Umbilical cord (tissue), 2 donors: ENCODE measurements around the gene HOMER3. TPM values are rescaled to one million over a fixed set of nuclear protein-coding genes. Genes with fewer than 3 reads are reported as not detected.
"Not testable (repeated sequence)": the region's sequence is repeated elsewhere in the genome, so short reads cannot be mapped to it uniquely, and the experiment has no call there.

ENCODE experiments used
- DNase-seq: peaks from one replicate; pipeline ENCODE4 v3.0.0-alpha.2; 2015; ENCODE audit warnings: low spot score
- total RNA-seq: library from RNA; depleted of rRNA; stranded (reverse); fragments of >200 nt; gene quantifications from one replicate; pipeline ENCODE4 v1.2.3, GENCODE V29; 2014; ENCODE audit warnings: low replicate concordance; ENCODE audit not compliant: insufficient read depth

The HOMER3 gene
- total RNA-seq, 1 donor from 2014 or later, result 31.3 TPM

DNA sequence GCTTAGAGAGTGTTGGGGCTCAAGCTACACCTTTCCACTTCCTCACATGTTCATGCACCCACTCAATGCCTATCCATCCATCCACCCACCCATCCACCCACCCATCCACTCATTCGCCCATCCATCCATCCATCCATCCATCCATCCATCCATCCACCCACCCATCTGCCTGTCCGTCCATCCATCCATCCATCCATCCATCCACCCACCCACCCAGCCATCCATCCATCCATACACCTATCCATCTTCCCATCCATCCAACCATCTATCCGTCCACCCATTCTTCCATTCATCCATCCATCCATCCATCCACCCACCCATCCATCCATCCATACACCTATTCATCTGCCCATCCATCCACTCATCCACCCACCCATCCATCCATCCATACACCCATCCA is 13.1 kb upstream of the HOMER3 start:
- DNase-seq, result no peak

DNA sequence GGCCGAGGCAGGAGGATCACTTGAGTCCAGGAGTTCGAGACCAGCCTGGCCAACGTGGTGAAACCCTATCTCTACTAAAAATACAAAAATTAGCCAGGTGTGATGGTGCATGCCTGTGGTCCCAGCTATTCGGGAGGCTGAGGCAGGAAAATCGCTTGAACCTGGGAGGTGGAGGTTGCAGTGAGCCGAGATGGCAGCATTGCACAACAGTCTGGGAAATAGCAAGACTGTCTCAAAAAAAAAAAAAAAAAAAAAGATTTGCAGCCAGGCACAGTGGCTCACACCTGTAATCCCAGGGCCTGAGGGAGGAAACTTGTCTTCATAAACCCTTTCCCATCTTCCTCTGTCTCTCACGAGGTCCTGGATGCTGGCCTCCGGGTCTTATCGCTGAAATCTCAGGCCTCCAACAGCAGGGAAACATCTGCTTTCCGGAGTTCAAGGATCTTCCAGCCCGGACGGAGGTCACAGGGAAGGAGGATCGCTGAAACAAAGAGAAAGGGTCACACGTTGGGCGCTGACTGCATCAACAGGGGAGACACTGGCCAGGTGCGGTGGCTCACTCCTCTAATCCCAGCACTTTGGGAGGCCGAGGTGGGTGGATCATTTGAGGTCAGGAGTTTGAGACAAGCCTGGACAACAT is 11.5 kb upstream of the HOMER3 start:
- not testable (repeated sequence) for DNase-seq

DNA sequence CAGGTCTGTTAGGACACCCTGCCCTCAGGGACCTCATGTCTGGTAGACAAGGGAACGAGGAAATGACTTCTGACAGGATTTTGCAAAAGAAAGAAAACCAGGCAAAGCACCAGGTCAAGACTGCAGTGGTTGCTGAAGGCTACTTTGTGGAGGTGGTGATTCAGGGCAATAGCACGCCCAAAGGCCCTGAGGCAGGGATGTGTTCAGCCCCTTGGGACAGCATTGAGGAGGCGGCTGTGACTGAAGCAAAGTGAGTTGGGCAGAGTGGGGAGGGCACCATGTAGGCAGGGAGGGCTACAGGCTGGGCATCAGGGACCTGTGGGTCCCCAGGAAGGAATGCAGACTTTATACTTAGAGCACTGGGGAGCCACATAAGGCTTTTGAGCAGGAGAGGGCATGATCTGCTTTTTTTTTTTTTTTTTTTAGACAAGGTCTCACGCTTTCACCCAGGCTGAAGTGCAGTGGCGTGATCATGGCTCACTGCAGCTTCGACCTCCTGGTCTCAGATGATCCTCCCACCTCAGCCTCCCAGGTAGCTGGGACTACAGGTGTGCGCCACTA is 10.8 kb upstream of the HOMER3 start:
- DNase-seq, result no peak

DNA sequence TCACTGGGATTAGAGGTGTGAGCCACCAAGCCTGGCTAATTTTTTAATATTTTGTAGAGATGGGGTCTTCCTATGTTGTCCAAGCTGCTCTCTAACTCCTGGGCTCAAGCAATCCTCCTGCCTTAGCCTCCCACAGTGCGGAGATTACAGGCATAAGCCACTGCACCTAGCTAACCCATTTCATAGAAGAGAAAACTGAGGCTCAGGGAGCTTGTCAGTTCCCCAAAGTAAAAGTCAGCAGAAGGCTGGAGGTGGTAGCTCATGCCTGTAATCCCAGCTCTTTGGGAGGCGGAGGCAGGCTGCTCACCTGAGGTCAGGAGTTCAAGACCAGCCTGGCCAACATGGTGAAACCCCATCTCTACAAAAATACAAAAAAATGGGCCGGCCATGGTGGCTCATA is 8.8 kb upstream of the HOMER3 start:
- DNase-seq, result no peak

DNA sequence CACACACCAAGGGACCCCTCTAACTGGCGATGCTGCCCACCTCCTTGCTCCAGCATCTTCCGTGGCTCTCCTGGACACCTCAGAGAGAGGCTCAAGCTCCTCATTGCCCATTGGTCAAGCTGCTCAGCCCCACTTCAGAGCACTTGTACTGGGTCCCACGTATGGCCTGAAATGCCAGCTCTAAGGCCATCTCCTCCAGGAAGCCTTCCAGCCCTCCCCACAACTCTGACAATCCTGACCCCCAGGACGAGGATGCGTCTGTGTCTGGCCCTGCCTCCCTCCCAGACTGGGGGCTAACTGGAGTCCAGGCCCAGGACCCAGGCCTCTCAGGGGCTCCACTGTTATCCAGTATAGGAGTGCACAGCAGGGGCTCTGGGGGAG is 7.9 kb upstream of the HOMER3 start:
- DNase-seq, result no peak

DNA sequence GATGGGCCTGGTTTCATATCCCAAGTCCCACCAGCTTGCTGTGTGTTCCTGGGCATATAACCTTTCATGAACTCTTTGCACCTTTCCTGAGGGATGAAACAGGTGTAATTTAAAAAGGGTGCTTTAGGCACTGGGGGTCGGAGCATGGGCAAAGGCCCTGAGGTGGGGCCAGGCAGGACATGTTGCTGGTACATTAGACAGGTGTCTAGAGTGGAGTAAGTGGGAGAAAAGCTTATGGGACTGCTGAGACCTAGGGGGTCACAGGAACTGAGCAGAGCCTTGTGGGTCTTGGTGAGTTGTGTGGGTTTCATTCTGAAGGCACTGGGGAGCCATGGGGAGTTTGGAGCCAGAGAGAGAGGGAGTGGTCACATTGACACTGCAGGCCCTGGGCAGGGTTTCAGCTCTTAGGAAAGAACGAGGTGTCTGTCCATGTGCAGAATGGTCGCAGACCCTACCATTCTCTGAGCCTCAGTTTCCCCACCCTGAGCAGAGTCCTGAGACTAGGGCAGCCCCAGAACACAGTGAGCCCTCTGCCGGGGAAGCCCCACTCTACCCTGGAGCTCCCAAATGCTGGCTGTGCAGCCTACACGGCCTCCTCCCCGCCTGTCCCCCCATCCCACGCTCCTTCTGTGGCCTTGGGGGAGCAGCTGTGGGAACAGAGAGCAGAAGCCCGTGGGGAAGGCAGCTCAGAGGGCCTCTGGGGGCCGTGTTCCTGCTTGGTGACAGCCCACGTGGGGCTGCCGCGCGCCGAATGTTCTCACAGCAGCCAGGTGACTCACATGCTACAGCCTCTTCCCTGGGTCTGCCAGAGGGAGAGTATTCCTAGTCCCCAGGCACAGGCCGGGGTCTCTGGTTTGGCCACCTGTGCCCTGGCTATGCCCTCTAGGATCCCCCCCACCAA is 7.3 kb upstream of the HOMER3 start:
- DNase-seq, result no peak

DNA sequence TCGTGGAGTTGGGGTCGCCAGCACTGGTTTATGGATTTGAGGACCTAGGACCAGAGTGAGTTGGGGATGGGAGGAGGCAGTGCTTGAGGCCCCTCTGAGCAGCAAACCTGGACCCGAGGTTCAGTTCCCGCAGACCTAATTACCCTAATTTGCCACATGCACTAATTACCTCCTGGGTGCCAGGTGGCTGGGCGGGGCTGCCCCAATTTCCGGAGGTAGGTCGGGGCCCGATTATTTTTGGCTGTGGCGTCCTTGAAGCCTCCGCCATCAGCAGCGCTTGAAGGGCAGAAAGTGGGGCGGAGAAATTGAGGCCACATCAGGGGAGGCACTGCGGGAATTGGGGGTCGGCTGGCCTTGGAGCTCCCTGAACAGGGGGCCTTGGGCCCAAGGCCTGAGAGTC is 5.9 kb upstream of the HOMER3 start:
- no peak for DNase-seq

DNA sequence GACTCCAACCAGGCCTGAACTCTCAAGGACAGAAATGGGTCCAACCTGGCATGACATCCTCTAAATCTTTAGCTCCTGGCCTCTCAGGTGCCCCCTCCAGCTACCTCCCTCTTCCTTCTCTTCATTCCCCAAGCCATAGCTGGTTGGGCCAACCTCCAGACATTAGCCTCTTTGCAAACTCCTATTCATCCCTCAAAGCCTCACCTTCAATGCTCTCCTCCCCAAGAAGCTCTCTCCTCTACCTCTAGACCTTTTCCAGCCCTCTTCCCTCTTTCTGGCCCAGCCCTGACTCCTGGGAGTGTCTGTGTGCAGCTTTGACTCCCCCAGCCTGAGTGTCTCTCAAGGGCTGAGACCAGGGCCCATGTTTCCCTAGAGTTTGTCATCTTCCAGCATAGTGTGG is 5.3 kb upstream of the HOMER3 start:
- DNase-seq, result no peak

DNA sequence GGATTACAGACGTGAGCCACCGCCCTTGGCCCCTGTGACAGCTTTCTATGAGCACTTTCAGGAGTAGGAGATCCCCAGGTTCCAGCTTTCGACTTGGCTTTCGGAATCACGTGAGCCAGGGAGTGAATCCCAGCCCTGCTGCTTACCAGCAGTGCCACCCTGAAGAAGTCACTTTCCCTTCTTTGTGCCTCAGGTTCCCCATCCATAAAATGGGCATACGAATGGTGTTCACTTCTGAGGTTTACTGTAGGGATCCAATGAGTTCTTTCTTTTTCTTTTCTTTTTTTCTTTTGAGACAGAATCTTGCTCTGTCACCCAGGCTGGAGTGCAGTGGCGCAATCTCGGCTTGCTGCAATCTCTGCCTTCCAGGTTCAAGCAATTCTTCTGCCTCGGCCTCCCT is 4.3 kb upstream of the HOMER3 start:
- no peak for DNase-seq

DNA sequence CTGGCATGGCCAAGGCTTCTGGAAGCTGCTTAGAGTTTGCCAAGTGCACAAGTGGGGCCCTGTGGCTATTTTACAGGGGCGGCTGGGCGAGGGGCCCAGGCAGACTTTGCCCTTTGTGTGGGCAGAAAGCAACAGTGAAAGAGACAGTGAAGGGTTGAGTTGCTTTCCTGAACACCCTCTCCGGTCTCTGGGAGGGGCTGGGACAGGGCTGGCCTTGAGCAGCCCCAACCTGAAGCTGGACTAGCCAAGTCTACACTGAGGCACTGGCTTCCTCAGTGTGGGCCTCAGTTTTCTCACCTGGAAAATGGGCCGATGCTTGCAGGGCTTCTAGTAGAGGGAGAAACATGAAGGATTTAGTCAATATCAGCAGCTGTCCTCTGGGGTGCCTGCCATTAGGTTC is 2.4 kb upstream of the HOMER3 start:
- no peak for DNase-seq

DNA sequence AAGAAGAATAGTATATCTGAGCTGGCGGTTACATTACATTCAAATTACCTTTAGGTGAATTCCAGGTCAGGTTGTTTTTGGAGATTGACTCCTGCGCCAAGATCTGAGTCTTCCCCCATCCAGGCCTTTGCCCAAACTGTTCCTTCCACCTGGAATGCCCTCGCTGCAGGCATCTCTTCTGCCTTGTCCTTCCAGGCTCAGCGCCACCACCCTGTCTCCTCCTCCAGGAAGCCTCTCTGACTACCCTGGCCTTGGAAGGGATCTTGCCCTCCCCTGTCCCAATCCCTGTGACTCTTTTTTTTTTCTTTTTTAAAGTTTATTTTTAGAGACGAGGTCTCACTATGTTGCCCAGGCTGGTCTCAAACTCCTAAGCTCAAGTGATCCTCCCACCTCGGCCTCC is 1.7 kb upstream of the HOMER3 start:
- no peak for DNase-seq

DNA sequence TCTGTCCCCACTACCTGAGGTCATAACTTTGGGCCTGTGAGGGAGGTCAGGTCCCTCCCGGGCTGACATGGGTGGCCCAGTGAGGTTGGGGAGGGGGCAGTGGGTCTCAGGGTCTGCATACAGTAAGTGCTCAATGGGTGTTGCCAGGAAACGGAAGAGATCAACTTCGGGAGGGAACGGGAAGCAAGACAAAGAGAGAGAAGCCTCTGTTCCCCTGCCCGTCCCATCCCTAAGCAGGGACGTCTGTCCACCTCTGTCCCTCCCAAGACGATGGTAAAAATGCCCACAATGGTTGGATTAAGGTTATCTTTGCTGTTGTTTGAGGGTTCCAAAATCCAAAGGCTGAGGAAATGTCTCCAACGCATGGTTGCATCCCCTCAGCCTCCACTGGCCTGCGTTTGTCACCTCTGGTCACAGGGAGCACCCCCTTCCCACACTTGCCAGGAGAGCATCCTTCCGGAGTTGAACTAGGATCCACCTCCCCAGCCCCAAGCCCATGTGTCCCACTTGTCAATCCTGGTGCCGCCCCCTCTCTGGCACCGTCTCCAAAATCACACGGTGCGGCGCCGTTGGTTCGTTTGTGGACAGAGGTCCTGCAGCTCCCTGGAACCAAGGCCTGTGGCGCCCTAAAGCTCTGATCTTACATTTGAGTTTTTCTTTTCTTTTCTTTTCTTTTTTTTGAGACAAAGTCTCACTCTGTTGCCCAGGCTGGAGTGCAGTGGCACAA is 774 bp upstream of the HOMER3 start:
- DNase-seq, result no peak

DNA sequence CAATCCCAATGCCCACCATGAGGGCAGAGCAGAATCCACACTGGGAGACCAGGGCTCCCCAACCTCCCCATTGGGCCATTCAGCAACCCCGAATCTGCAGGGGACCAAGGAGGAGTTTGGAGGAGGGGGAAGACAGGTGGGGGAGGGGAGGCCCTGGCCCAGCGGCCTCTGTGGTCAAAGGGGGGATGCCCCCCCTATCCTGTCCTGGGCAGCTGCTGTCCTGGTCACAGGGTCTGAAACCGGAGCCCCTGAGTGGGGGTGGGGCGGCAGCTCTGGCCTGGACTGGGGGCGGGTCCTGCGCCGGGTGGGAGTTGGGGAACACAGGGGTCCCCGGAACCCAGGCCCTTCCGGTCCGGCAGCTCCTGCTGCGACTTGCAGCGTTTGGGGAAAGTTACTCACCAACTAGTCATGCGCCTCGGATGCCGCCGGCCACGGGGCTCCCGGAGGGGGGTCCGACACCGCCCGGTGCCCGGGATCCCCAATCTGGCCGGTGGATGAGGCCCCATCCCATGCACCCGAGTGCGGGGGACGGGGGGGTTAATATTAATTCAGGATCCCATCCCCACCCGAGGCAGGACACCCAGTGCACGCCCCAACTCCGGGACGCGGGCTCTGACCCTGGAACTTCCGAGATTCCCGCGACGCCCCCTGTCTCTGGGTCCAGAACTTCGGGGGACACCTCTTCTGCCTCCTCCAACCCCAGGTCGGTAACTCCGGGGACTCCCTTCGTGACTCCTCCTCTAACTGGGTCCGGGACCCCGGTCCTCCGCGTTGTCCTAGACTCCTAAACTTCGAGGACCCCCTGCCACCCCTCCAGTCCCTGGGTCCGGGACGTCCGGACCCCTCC is 872 bp downstream of the HOMER3 start:
- peak; percentile 49 for DNase-seq

DNA sequence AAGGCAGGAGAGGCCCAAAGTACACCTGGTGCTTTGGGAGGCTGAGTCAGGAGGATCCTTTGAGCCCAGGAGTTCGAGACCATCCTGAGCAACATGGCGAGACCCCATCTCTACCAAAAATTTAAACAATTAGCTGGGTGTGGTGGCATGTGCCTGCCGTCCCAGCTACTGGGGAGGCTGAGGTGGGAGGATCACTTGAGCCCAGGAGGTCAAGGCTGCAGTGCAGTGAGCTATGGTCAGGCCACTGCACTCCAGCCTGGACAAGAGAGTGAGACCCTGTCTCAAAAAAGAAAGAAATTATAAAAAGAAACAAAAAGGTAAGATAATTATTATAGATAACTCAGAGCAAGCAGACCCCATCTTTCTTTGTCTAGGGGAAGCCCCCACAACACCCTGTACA is 1.9 kb downstream of the HOMER3 start:
- DNase-seq, result no peak

DNA sequence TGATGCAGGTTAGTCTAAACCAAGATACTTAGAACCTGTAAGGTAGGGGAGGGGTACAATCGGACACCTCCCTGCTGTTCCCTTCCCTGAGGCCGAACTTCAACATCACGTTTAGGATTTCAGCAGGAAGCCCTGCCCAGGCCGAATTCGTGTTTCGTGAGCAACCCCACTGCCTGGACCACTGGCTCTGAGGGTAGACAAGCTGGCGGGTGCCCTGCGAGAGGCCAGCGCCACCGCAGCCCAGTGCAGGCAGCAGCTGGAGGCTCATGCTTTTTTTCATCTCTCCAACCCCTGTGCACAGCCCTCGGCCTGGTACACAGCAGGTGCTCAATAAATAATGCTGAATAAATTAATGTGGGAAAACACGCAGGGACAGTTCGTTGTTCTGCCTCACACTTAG is 7.7 kb downstream of the HOMER3 start:
- DNase-seq, result no peak

DNA sequence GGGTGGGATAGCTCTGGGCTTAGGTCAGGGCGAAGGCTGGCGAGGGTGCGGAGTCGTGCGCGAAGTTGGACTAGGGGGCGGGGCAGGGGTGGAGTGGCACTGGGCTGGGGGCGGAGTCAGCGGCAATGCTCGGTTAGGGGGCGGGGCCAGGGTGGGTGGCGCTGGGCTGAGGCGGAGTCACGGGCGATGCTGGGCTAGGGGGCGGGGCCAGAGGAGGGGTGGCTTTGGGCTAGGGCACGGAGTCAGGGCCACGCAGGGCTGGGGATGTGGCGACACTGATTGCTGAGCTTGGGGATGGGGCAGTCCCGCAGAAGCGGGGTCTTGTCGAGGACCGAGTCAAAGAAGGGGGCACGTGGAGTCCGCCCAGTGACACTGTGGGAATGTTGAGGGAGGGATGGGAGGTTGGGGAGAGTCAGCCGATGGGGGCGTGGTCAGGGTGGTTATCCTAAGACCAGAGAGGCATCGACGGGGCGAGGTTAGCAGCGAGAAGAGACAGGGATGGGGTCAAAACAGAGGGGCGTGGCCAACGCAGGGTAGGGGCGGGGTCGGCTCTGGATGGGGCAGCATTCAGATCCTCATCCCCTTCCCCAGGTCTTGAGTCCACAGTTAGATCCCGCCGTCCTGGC is 8.7 kb downstream of the HOMER3 start:
- DNase-seq, result peak; percentile 42

DNA sequence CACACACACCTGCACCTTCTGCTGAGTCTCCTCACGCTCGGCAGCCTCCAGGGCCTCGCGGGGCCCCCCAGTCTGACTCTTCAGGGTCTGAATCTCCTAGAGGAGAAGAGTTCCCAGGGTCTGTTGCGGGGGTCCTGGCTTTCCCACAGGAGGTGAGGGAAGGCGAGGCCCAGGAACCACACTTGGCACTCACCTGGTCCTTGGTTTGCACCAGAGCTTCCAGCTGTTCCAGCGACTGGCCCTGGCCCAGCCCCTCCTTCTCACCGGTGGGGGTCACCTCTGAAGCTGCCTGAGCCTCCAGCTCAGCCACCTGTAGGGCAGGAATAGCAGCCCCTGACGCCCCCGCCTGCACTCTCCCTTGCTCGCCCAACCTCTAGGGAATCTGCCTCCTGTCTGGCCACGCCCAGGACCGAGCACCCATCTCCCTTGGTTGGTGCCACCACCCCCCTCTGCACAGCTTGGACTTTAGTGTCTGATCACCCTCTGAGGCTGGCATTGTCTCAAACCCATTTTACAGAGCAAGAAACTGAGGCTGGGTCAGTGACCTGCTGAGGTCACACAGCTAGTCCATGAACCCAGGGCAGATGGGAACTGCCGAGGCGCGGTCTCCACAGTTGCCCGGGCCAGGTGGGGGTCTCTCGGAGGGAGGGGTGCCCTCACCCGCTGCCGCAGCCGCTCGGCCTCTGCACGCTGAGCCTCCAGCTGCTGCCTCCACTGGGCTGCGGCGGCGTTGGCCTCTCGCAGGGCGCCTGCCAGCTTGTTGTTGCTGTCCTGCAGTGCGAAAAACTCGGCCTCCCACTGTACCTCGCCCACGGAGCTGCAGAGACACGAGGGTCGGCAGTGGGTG is 9.5 kb downstream of the HOMER3 start:
- no peak for DNase-seq

DNA sequence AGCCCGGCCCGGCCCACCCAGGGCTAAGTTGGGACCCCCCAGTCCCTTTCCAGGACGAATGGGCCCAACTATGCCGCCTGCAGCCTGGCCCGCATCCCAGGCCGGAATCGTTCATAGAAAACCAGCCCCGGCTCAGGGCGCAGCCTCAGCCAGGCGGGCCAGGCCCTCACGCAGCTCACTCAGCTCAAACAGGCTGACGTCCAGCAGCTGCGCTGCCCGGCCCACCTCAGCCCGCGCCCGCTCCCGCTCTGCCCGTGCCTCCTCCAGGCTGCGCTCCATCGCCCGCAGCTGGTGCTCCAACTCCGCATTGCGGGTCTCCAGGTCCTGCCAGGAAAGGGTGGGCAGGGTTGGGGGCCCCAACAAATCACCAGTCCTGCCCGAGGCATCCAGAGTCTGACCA is 11.7 kb downstream of the HOMER3 start:
- DNase-seq, result no peak

DNA sequence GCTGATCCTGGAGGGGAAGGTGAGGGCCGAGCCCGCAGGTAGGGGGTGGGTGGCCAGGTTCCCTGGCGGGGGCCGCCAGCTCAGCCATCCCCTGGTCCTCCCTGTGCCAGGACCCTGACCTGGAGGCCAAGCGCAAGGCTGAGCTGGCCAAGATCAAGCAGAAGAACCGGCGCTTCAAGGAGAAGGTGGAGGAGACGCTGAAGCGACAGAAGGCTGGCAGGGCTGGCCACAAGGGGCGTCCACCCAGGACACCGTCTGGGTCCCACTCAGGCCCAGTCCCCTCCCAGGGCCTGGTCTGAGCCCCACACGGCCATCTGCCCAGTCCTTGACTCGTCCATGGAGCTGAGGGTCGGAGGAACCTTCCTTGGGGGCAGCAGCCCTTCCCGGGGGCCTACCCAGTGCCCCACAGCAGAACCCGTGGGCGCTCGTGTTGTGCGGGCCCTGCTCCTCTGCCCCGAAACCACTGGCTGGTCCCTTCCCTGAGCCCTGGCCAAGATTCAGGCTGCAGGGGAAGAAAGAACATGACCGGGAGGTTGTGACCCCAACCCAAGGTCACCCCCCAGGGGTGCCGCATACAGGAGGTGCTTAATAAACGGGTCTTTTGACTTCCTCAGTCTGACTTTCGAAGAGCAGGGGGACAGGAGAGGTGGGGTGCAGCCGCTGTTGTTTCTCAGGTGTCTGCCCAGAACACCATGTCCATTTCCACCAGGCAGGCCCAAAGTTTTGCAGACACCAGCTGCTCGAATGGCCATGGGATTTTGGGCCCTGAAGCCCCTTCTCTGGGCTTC is 12.8 kb downstream of the HOMER3 start:
- no peak for DNase-seq
